NCI-H69 (cell line): ENCODE data around the gene NDUFB10.

Experiments used
- DNase-seq: peaks from one replicate; lab custom pipeline; 2025; lab: John Stamatoyannopoulos, UW

The NDUFB10 gene

GRCh38 chr16:1984347-1985225, 25.2 kb downstream of the NDUFB10 start:
- peak; percentile 74 for DNase-seq

- no peak for DNase-seq
Measured at GRCh38 chr16:1985466-1986150, 26.3 kb downstream of the NDUFB10 start.

- no peak for DNase-seq
Measured at GRCh38 chr16:1987198-1987597, 27.9 kb downstream of the NDUFB10 start.

- peak; percentile 90 for DNase-seq
Measured at GRCh38 chr16:1989209-1990100, 30.1 kb downstream of the NDUFB10 start, which contains the start of gene SYNGR3. SYNGR3 (plus strand) TSS chr16:1989970; CDS start chr16:1990103, 133 bp downstream.

GRCh38 chr16:1990101-1990350, 30.7 kb downstream of the NDUFB10 start:
- DNase-seq = no peak

GRCh38 chr16:1990351-1991134, 31.2 kb downstream of the NDUFB10 start:
- DNase-seq = peak; percentile 83

- DNase-seq = peak; percentile 36
Measured at GRCh38 chr16:1991135-1991551, 31.8 kb downstream of the NDUFB10 start.

GRCh38 chr16:1991588-1991947, 32.2 kb downstream of the NDUFB10 start:
- DNase-seq = no peak

- DNase-seq = peak; percentile 49
Measured at GRCh38 chr16:1991948-1992703, 32.8 kb downstream of the NDUFB10 start.

- DNase-seq = no peak
Measured at GRCh38 chr16:1992704-1993317, 33.5 kb downstream of the NDUFB10 start.

GRCh38 chr16:1993731-1994131, 34.4 kb downstream of the NDUFB10 start:
- peak; percentile 35 for DNase-seq

GRCh38 chr16:1997494-1998359, 38.4 kb downstream of the NDUFB10 start:
- no peak for DNase-seq

- DNase-seq = no peak
Measured at GRCh38 chr16:1998360-1998835, 39.1 kb downstream of the NDUFB10 start.

GRCh38 chr16:1998852-1999801, 39.8 kb downstream of the NDUFB10 start:
- no peak for DNase-seq

GRCh38 chr16:1999866-2000514, 40.7 kb downstream of the NDUFB10 start:
- DNase-seq = no peak

- DNase-seq = no peak
Measured at GRCh38 chr16:2001035-2001434, 41.7 kb downstream of the NDUFB10 start.
